SK-N-SH (cell line): ENCODE data around the gene TMEM132D. TPM values are rescaled to one million over a fixed set of nuclear protein-coding genes. Genes with fewer than 3 reads are reported as not detected.

Experiments
- CTCF ChIA-PET: fragments of 300-600, 350-600 bp; formaldehyde crosslinking; extraction: SDS; loops from one replicate; lab custom pipeline; 2021; lab: Yijun Ruan, JAX
- POLR2A ChIA-PET: fragments of 350-600 bp; sonication (Branson Sonifier 250); formaldehyde crosslinking; extraction: SDS; loops from one replicate; lab custom pipeline; 2020; ENCODE audit warnings: antibody characterized with exemption, inconsistent platforms; lab: Yijun Ruan, JAX
- DNase-seq: peaks from one replicate; pipeline ENCODE4 v3.0.0; 2012
- H2AFZ ChIP-seq: fragments of 200-600 bp; sonication (generic); 2 replicates; pipeline ENCODE4 v1.8.1; 2016; ENCODE audit warnings: antibody characterized with exemption, mild to moderate bottlenecking, low read depth
- H3F3A ChIP-seq: fragments of 200-600 bp; sonication (generic); replicated peaks from 2 replicates; pipeline ENCODE3; 2016; ENCODE audit warnings: antibody characterized with exemption, mild to moderate bottlenecking; ENCODE audit not compliant: insufficient read depth
- H3K27ac ChIP-seq, 2 experiments: fragments of 200-500 bp in 1 of 2; fragments of 200-600 bp in 1 of 2; sonication (Bioruptor generic) in 1 of 2; sonication (generic), shearing (Covaris generic) in 1 of 2; 2 replicates each; pipeline versions ENCODE4 v1.5.1 to v1.6.1; 2014 to 2016; ENCODE audit warnings: low read depth in 2 of 2, inconsistent platforms in 1 of 2, low read length in 1 of 2, mild to moderate bottlenecking in 1 of 2, mixed read lengths in 1 of 2
- H3K27me3 ChIP-seq: fragments of 200-600 bp; sonication (generic), shearing (Covaris generic); 2 replicates; pipeline ENCODE4 v1.6.1; 2016; ENCODE audit warnings: mixed run types; ENCODE audit not compliant: insufficient read depth
- H3K36me3 ChIP-seq, 2 experiments: fragments of 200-500 bp in 1 of 2; fragments of 200-600 bp in 1 of 2; sonication (Bioruptor generic) in 1 of 2; sonication (generic) in 1 of 2; replicated peaks in 1 of 2; 2 replicates each; pipeline versions ENCODE3 to v1.5.1; 2014 to 2016; ENCODE audit warnings: low read length in 1 of 2, mild to moderate bottlenecking in 1 of 2; ENCODE audit not compliant: insufficient read depth in 2 of 2, control insufficient read depth in 1 of 2
- H3K4me1 ChIP-seq, 2 experiments: fragments of 200-500 bp in 1 of 2; fragments of 200-600 bp in 1 of 2; sonication (Bioruptor generic) in 1 of 2; sonication (generic), shearing (Covaris generic) in 1 of 2; 2 replicates each; pipeline versions ENCODE4 v1.5.1 to v1.6.1; 2014 to 2016; ENCODE audit warnings: low read depth in 1 of 2, low read length in 1 of 2, mixed run types in 1 of 2; ENCODE audit not compliant: insufficient read depth in 2 of 2, control insufficient read depth in 1 of 2
- H3K4me2 ChIP-seq: fragments of 200-600 bp; sonication (generic), shearing (Covaris generic); 2 replicates; pipeline ENCODE4 v1.6.1; 2017; ENCODE audit warnings: mixed run types
- H3K4me3 ChIP-seq, 2 experiments: fragments of 200-500 bp in 1 of 2; fragments of 200-600 bp in 1 of 2; sonication (Bioruptor generic) in 1 of 2; sonication (generic), shearing (Covaris generic) in 1 of 2; 2 replicates each; pipeline versions ENCODE4 v1.5.1 to v1.8.1; 2014 to 2016; ENCODE audit warnings: low read depth in 2 of 2, inconsistent platforms in 1 of 2, low read length in 1 of 2, mild to moderate bottlenecking in 1 of 2, mixed read lengths in 1 of 2, moderate library complexity in 1 of 2
- H3K79me2 ChIP-seq: fragments of 200-600 bp; sonication (generic); 2 replicates; pipeline ENCODE4 v1.8.1; 2017; ENCODE audit warnings: mild to moderate bottlenecking; ENCODE audit not compliant: insufficient read depth
- H3K9ac ChIP-seq: fragments of 200-600 bp; sonication (generic); 2 replicates; pipeline ENCODE4 v1.6.1; 2017; ENCODE audit warnings: mixed run types
- H3K9me2 ChIP-seq: fragments of 200-600 bp; sonication (generic); 2 replicates; pipeline ENCODE4 v1.6.1; 2017; ENCODE audit warnings: mixed run types
- H3K9me3 ChIP-seq: fragments of 200-600 bp; sonication (generic); 2 replicates; pipeline ENCODE4 v1.6.1; 2017; ENCODE audit warnings: mixed run types, mild to moderate bottlenecking, moderate library complexity
- H4K20me1 ChIP-seq: fragments of 200-600 bp; sonication (generic); 2 replicates; pipeline ENCODE4 v1.6.1; 2017; ENCODE audit warnings: mild to moderate bottlenecking, mixed run types; ENCODE audit not compliant: insufficient read depth
- CHD2 ChIP-seq: fragments of 150-350 bp; IDR thresholded peaks from 2 replicates; pipeline ENCODE4 v1.6.1; 2018; ENCODE audit warnings: low read length; ENCODE audit not compliant: partially characterized antibody
- ELF1 ChIP-seq: IDR thresholded peaks from 2 replicates; pipeline ENCODE4 v1.4.0; 2012
- EZH2phosphoT487 ChIP-seq: fragments of 200-600 bp; sonication (generic); IDR thresholded peaks from 2 replicates; pipeline ENCODE4 v1.6.1; 2017; ENCODE audit warnings: low read depth, mixed run types, mild to moderate bottlenecking, antibody characterized with exemption, moderate library complexity, borderline replicate concordance
- FOSL2 ChIP-seq: IDR thresholded peaks from 2 replicates; pipeline ENCODE4 v1.4.0; 2012; ENCODE audit warnings: low read depth, mild to moderate bottlenecking, moderate library complexity, borderline replicate concordance
- GABPA ChIP-seq: IDR thresholded peaks from 2 replicates; pipeline ENCODE4 v1.4.0; 2012; ENCODE audit warnings: low read depth, mild to moderate bottlenecking
- GATA2 ChIP-seq: sonication (generic); formaldehyde crosslinking; IDR thresholded peaks from 2 replicates; pipeline ENCODE4 v1.5.0; 2020; ENCODE audit warnings: mild to moderate bottlenecking, missing genetic modification reagents
- JUND ChIP-seq: IDR thresholded peaks from 2 replicates; pipeline ENCODE4 v1.4.0; 2012
- MEF2A ChIP-seq: IDR thresholded peaks from 2 replicates; pipeline ENCODE4 v1.4.0; 2012; ENCODE audit warnings: low read depth, borderline replicate concordance
- NFIC ChIP-seq: IDR thresholded peaks from 2 replicates; pipeline ENCODE4 v1.4.0; 2012; ENCODE audit warnings: borderline replicate concordance
- POLR2AphosphoS5 ChIP-seq: IDR thresholded peaks from 2 replicates; pipeline ENCODE4 v1.6.1; 2012; ENCODE audit warnings: low read depth, low read length
- RCOR1 ChIP-seq: fragments of 150-350 bp; IDR thresholded peaks from 2 replicates; pipeline ENCODE4 v1.6.1; 2017; ENCODE audit warnings: antibody characterized with exemption, low read length
- RXRA ChIP-seq: IDR thresholded peaks from 2 replicates; pipeline ENCODE4 v1.4.0; 2012; ENCODE audit warnings: low read depth, mild to moderate bottlenecking, borderline replicate concordance
- TCF12 ChIP-seq: IDR thresholded peaks from 2 replicates; pipeline ENCODE4 v1.4.0; 2012
- TEAD4 ChIP-seq: IDR thresholded peaks from 2 replicates; pipeline ENCODE4 v1.4.0; 2012; ENCODE audit warnings: mild to moderate bottlenecking, borderline replicate concordance; ENCODE audit not compliant: insufficient read depth
- YY1 ChIP-seq: IDR thresholded peaks from 2 replicates; pipeline ENCODE4 v1.4.0; 2012; ENCODE audit warnings: low read depth, mild to moderate bottlenecking
- WGBS: methylation state at CpG from one replicate; pipeline ENCODE4 v1.1.6; 2017; ENCODE audit warnings: low lambda C conversion rate; 5-methylcytosine and 5-hydroxymethylcytosine counted together
- polyA plus RNA-seq, 3 experiments: library from polyadenylated mRNA; depleted of rRNA; stranded (reverse); fragments of >200 nt; gene quantifications; 2 replicates each; pipeline ENCODE4 v1.2.3, GENCODE V29; 2012
- TF ChIP-seq, protein P1 (sequence below): fragments of 200-600 bp; sonication (generic); IDR thresholded peaks from 2 replicates; pipeline ENCODE4 v1.6.1; 2017; ENCODE audit warnings: antibody characterized with exemption, mild to moderate bottlenecking, moderate library complexity
- TF ChIP-seq, protein P2 (sequence below): fragments of 150-350 bp; IDR thresholded peaks from 2 replicates; pipeline ENCODE4 v1.6.1; 2016; ENCODE audit warnings: mild to moderate bottlenecking, low read depth, low read length
- TF ChIP-seq, protein P3 (sequence below): IDR thresholded peaks from 2 replicates; pipeline ENCODE4; 2012
- TF ChIP-seq, protein P4 (sequence below): IDR thresholded peaks from 2 replicates; pipeline ENCODE4 v1.4.0; 2012; ENCODE audit warnings: low read depth, borderline replicate concordance
- TF ChIP-seq, protein P5 (sequence below): IDR thresholded peaks from 2 replicates; pipeline ENCODE4 v1.4.0; 2012; ENCODE audit warnings: low read depth
- TF ChIP-seq, protein P6 (sequence below): fragments of 150-350 bp; IDR thresholded peaks from 2 replicates; pipeline ENCODE4 v1.6.1; 2017; ENCODE audit warnings: antibody characterized with exemption, low read length, low read depth, borderline replicate concordance

TMEM132D gene
- polyA plus RNA-seq, 1 of the 3 experiments (the other 2 are of a cell fraction): not detected

DNA sequence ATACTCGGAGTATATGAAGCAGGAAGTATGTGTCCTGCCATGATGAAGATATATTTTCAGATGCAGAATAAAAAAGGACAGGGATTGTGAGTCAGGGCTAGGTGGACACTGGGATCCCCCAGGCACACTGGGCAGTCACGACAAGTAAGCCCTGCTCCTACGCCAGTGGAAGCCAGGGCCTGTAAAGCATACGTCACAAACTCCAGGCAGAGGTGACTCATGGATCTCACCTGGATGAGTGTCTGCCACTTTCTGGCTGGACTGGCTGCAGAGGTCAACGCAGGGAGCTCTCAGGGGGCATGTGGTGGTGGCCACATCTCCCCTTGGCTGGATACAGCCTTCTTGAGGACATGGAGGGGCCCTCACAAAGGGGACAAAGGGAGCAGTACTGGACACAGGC is 788.3 kb downstream of the TMEM132D start:
- TF ChIP-seq, protein P1, sequence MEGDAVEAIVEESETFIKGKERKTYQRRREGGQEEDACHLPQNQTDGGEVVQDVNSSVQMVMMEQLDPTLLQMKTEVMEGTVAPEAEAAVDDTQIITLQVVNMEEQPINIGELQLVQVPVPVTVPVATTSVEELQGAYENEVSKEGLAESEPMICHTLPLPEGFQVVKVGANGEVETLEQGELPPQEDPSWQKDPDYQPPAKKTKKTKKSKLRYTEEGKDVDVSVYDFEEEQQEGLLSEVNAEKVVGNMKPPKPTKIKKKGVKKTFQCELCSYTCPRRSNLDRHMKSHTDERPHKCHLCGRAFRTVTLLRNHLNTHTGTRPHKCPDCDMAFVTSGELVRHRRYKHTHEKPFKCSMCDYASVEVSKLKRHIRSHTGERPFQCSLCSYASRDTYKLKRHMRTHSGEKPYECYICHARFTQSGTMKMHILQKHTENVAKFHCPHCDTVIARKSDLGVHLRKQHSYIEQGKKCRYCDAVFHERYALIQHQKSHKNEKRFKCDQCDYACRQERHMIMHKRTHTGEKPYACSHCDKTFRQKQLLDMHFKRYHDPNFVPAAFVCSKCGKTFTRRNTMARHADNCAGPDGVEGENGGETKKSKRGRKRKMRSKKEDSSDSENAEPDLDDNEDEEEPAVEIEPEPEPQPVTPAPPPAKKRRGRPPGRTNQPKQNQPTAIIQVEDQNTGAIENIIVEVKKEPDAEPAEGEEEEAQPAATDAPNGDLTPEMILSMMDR: no peak
- no peak for TF ChIP-seq GABPA
- TF ChIP-seq, protein P2, sequence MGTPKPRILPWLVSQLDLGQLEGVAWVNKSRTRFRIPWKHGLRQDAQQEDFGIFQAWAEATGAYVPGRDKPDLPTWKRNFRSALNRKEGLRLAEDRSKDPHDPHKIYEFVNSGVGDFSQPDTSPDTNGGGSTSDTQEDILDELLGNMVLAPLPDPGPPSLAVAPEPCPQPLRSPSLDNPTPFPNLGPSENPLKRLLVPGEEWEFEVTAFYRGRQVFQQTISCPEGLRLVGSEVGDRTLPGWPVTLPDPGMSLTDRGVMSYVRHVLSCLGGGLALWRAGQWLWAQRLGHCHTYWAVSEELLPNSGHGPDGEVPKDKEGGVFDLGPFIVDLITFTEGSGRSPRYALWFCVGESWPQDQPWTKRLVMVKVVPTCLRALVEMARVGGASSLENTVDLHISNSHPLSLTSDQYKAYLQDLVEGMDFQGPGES: no peak
- TF ChIP-seq, protein P3, sequence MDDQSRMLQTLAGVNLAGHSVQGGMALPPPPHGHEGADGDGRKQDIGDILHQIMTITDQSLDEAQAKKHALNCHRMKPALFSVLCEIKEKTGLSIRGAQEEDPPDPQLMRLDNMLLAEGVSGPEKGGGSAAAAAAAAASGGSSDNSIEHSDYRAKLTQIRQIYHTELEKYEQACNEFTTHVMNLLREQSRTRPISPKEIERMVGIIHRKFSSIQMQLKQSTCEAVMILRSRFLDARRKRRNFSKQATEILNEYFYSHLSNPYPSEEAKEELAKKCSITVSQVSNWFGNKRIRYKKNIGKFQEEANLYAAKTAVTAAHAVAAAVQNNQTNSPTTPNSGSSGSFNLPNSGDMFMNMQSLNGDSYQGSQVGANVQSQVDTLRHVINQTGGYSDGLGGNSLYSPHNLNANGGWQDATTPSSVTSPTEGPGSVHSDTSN: no peak
- no peak for TF ChIP-seq CHD2
- no peak for TF ChIP-seq JUND
- no peak for TF ChIP-seq MEF2A
- no peak for TF ChIP-seq YY1
- TF ChIP-seq RCOR1: no peak
- no peak for TF ChIP-seq EZH2phosphoT487
- TF ChIP-seq TCF12: no peak
- no peak for DNase-seq
- CTCF ChIA-PET: no interaction called here
- POLR2A ChIA-PET: no interaction called here
- H3K4me2 ChIP-seq: no peak overlapping the region
- no peaks in the 10 kb centered on the region for H3K9me2 ChIP-seq
- no peaks in the 10 kb centered on the region for H4K20me1 ChIP-seq
- no peak overlapping the region for H2AFZ ChIP-seq
- WGBS: 29% methylated on average over 5 of the region's 5 CpGs
- H3K4me3 ChIP-seq: no peak overlapping the region
- no peak overlapping the region for H3K27ac ChIP-seq
- no peak overlapping the region for H3K9ac ChIP-seq
- no peaks in the 10 kb centered on the region for H3K9me3 ChIP-seq
- H3F3A ChIP-seq: no peaks in the 10 kb centered on the region
- H3K79me2 ChIP-seq: no peaks in the 10 kb centered on the region
- H3K27me3 ChIP-seq: no peaks in the 10 kb centered on the region
- no peaks in the 10 kb centered on the region for H3K36me3 ChIP-seq
- H3K4me1 ChIP-seq: no peaks in the 10 kb centered on the region

DNA sequence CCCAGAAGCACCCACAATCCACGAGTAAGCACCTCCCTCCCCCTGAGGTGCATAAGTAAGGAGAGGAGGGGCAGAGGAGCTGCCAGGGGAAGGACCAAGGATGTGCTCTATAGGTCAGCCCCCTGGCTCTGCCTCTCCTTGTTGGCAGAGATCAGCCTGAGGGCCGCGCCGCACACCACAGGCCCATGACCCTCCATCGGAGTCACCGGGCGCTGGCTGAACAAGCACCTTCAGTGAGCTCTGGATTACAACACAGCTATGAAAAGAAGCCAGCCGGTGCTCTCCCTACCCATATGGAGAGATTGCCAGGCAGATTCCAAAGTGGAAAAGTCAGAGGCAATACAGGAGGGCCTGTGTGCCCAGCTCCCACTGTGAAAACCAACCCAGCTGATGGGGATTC is 793.2 kb downstream of the TMEM132D start:
- H3F3A ChIP-seq: no peaks in the 10 kb centered on the region
- H3K79me2 ChIP-seq: no peaks in the 10 kb centered on the region
- H3K4me1 ChIP-seq: no peaks in the 10 kb centered on the region
- H3K9ac ChIP-seq: no peak overlapping the region
- no peaks in the 10 kb centered on the region for H4K20me1 ChIP-seq
- H3K36me3 ChIP-seq: no peaks in the 10 kb centered on the region
- 65% methylated on average over 7 of the region's 8 CpGs for WGBS
- no peaks in the 10 kb centered on the region for H3K9me3 ChIP-seq
- no peak for DNase-seq
- ChIA-PET POLR2A (no interaction called here), CTCF (no interaction called here)
- H3K4me2 ChIP-seq: no peak overlapping the region
- H3K9me2 ChIP-seq: no peaks in the 10 kb centered on the region
- H3K4me3 ChIP-seq: no peak overlapping the region
- H3K27ac ChIP-seq: no peak overlapping the region
- H3K27me3 ChIP-seq: no peaks in the 10 kb centered on the region
- no peak overlapping the region for H2AFZ ChIP-seq
- TF ChIP-seq TEAD4 (no peak), JUND (no peak), ELF1 (no peak), GABPA (no peak), NFIC (no peak), POLR2AphosphoS5 (no peak), MEF2A (no peak), GATA2 (no peak), RXRA (no peak), FOSL2 (no peak)
- TF ChIP-seq, protein P4, sequence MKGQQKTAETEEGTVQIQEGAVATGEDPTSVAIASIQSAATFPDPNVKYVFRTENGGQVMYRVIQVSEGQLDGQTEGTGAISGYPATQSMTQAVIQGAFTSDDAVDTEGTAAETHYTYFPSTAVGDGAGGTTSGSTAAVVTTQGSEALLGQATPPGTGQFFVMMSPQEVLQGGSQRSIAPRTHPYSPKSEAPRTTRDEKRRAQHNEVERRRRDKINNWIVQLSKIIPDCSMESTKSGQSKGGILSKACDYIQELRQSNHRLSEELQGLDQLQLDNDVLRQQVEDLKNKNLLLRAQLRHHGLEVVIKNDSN: no peak
- TF ChIP-seq, protein P5, sequence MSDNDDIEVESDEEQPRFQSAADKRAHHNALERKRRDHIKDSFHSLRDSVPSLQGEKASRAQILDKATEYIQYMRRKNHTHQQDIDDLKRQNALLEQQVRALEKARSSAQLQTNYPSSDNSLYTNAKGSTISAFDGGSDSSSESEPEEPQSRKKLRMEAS: no peak
- TF ChIP-seq, protein P6, sequence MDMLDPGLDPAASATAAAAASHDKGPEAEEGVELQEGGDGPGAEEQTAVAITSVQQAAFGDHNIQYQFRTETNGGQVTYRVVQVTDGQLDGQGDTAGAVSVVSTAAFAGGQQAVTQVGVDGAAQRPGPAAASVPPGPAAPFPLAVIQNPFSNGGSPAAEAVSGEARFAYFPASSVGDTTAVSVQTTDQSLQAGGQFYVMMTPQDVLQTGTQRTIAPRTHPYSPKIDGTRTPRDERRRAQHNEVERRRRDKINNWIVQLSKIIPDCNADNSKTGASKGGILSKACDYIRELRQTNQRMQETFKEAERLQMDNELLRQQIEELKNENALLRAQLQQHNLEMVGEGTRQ: no peak
- TF ChIP-seq, protein P2: no peak
